HepG2 (cell line): ENCODE measurements around the gene PDGFA. TPM values are rescaled to one million over a fixed set of nuclear protein-coding genes. Genes with fewer than 3 reads are reported as not detected.

Experiments
- FLYWCH1 ChIP-seq: sonication (generic); formaldehyde crosslinking; IDR thresholded peaks from 2 replicates; pipeline ENCODE4 v1.8.1; 2023; ENCODE audit warnings: mild to moderate bottlenecking, missing genetic modification reagents
- GMEB2 ChIP-seq: IDR thresholded peaks from 2 replicates; pipeline ENCODE4 v1.6.1; 2016; ENCODE audit warnings: missing biosample characterization, missing genetic modification reagents, low read depth
- HNF1B ChIP-seq: sonication (generic); formaldehyde crosslinking; IDR thresholded peaks from 2 replicates; pipeline ENCODE4 v1.5.1; 2020; ENCODE audit warnings: mild to moderate bottlenecking, moderate library complexity, missing genetic modification reagents
- HNRNPUL1 ChIP-seq: fragments of 200-400 bp; formaldehyde crosslinking; IDR thresholded peaks from 2 replicates; pipeline ENCODE4 v1.6.1; 2017; ENCODE audit warnings: low read depth, mild to moderate bottlenecking, low read length, moderate library complexity
- KIAA2018 ChIP-seq: sonication (generic); formaldehyde crosslinking; IDR thresholded peaks from 2 replicates; pipeline ENCODE4 v1.5.0; 2020; ENCODE audit warnings: mild to moderate bottlenecking, missing genetic modification reagents, borderline replicate concordance
- MAF1 ChIP-seq: sonication (generic); formaldehyde crosslinking; IDR thresholded peaks from 2 replicates; pipeline ENCODE4 v1.5.0; 2020; ENCODE audit warnings: missing genetic modification reagents, borderline replicate concordance
- PITX1 ChIP-seq: sonication (generic); formaldehyde crosslinking; IDR thresholded peaks from 2 replicates; pipeline ENCODE4 v1.5.1; 2020; ENCODE audit warnings: mild to moderate bottlenecking, missing genetic modification reagents
- THRA ChIP-seq: sonication (generic); formaldehyde crosslinking; IDR thresholded peaks from 2 replicates; pipeline ENCODE4 v1.4.0; 2020; ENCODE audit warnings: missing genetic modification reagents, borderline replicate concordance
- ZNF138 ChIP-seq: sonication (generic); formaldehyde crosslinking; IDR thresholded peaks from 2 replicates; pipeline ENCODE4 v1.5.0; 2020; ENCODE audit warnings: mild to moderate bottlenecking, low read depth, missing genetic modification reagents
- ZNF333 ChIP-seq: sonication (generic); formaldehyde crosslinking; IDR thresholded peaks from 2 replicates; pipeline ENCODE4 v1.4.0; 2020; ENCODE audit warnings: mild to moderate bottlenecking, missing genetic modification reagents, borderline replicate concordance
- ZNF572 ChIP-seq: sonication (generic); formaldehyde crosslinking; IDR thresholded peaks from 2 replicates; pipeline ENCODE4 v1.5.1; 2020; ENCODE audit warnings: mild to moderate bottlenecking, missing genetic modification reagents
- ZNF607 ChIP-seq: sonication (generic); formaldehyde crosslinking; IDR thresholded peaks from 2 replicates; pipeline ENCODE4 v1.5.1; 2020; ENCODE audit warnings: missing genetic modification reagents, mild to moderate bottlenecking, borderline replicate concordance
- polyA plus RNA-seq, 8 experiments: library from polyadenylated mRNA; depleted of rRNA in 3 of 8; stranded (reverse) in 7 of 8; unstranded in 1 of 8; fragments of >200 nt; fragmentation: Illumina TruSeq in 4 of 8; extraction: Trizol in 4 of 8; gene quantifications; 2 replicates each; pipeline versions ENCODE4 v1.2.1 to v1.2.3, GENCODE V29; 2011 to 2016; ENCODE audit warnings: low read depth in 4 of 8, missing spikeins in 1 of 8, mixed read lengths in 1 of 8; ENCODE audit not compliant: insufficient read depth in 1 of 8
- total RNA-seq, 5 experiments: library from RNA; depleted of rRNA; stranded (reverse); fragments of >200 nt; fragmentation: Illumina TruSeq; extraction: Trizol; gene quantifications; 2 replicates each; pipeline ENCODE4 v1.2.3, GENCODE V29; 2016; ENCODE audit warnings: low read depth in 1 of 5

Gene PDGFA
- total and polyA plus RNA-seq, 2 of the 13 experiments (the other 11 are each of a cell fraction or from before 2014, with no cell fraction given) = 1.5 to 3.4 TPM

GRCh38 chr7:552868-553635 lies 33.4 kb upstream of the PDGFA start (continued):
- peak; percentile 65; the same call in 1 of the 2 replicates for TF ChIP-seq PITX1 (CRISPR knock-in tag)
- TF ChIP-seq ZNF572 (CRISPR knock-in tag) = no peak
- TF ChIP-seq ZNF607 (CRISPR knock-in tag) = 0 out of 2 replicates have a peak, but pooled peaks have one; percentile 34
- TF ChIP-seq HNRNPUL1 = no peak
- TF ChIP-seq MAF1 = no peak
- no peak for TF ChIP-seq ZNF333 (CRISPR knock-in tag)
- TF ChIP-seq THRA (CRISPR knock-in tag) = no peak
- TF ChIP-seq GMEB2 (CRISPR knock-in tag) = 0 out of 2 replicates have a peak, but pooled peaks have one; percentile 31
- no peak for TF ChIP-seq FLYWCH1 (CRISPR knock-in tag)
- peak; percentile 98 for TF ChIP-seq HNF1B
- TF ChIP-seq KIAA2018 (CRISPR knock-in tag) = no peak
- no peak for TF ChIP-seq ZNF138 (CRISPR knock-in tag)
